K562 (cell line): ENCODE measurements around the gene ACP6.

Experiments
- CTCF ChIP-seq, 3 experiments: IDR thresholded peaks in 2 of 3; conservative IDR thresholded peaks in 1 of 3; 2 replicates each; pipeline ENCODE4 v1.5.1; 2011 to 2012; ENCODE audit warnings: low read length in 3 of 3, mild to moderate bottlenecking in 3 of 3, control low read depth in 2 of 3, improper control_type of control experiment in 1 of 3, inconsistent platforms in 1 of 3, low read depth in 1 of 3, mixed read lengths in 1 of 3, moderate library complexity in 1 of 3; ENCODE audit not compliant: insufficient read depth in 2 of 3
- ELF4 ChIP-seq: fragments of 450-650 bp; formaldehyde crosslinking; IDR thresholded peaks from 2 replicates; pipeline ENCODE4 v1.4.0; 2022; ENCODE audit warnings: missing genetic modification characterization
- EZH2 ChIP-seq: IDR thresholded peaks from 2 replicates; pipeline ENCODE4 v1.6.1; 2012; ENCODE audit warnings: low read depth, mild to moderate bottlenecking, inconsistent platforms, low read length, borderline replicate concordance
- POLR2A ChIP-seq: fragments of 450-650 bp; conservative IDR thresholded peaks from 2 replicates; pipeline ENCODE4 v1.6.1; 2016
- SRSF1 ChIP-seq: fragments of 200-400 bp; formaldehyde crosslinking; IDR thresholded peaks from 2 replicates; pipeline ENCODE4 v1.6.1; 2017; ENCODE audit warnings: mild to moderate bottlenecking, low read depth, low read length, moderate library complexity
- TAF1 ChIP-seq: IDR thresholded peaks from 2 replicates; pipeline ENCODE4 v1.6.1; 2011; ENCODE audit warnings: mild to moderate bottlenecking, low read length, moderate library complexity; ENCODE audit not compliant: insufficient read depth, control insufficient read depth, severe bottlenecking; ENCODE audit errors: extremely low read depth
- TEAD2 ChIP-seq: fragments of 450-650 bp; IDR thresholded peaks from 2 replicates; pipeline ENCODE4 v1.6.1; 2016; ENCODE audit warnings: missing genetic modification characterization, control low read depth, missing compliant biosample characterization
- ZNF561 ChIP-seq: fragments of 450-650 bp; formaldehyde crosslinking; conservative IDR thresholded peaks from 2 replicates; pipeline ENCODE4 v1.4.0; 2020; ENCODE audit warnings: mild to moderate bottlenecking, moderate library complexity
- TF ChIP-seq, protein P1 (sequence below): sonication (generic); formaldehyde crosslinking; IDR thresholded peaks from 2 replicates; pipeline ENCODE4 v1.8.0; 2022; ENCODE audit warnings: mild to moderate bottlenecking, missing genetic modification reagents
- TF ChIP-seq, protein P2 (sequence below): fragments of 150-350 bp; IDR thresholded peaks from 2 replicates; pipeline ENCODE4 v1.6.1; 2014; ENCODE audit warnings: low read depth, mild to moderate bottlenecking, low read length, borderline replicate concordance

- TF ChIP-seq, protein P1, sequence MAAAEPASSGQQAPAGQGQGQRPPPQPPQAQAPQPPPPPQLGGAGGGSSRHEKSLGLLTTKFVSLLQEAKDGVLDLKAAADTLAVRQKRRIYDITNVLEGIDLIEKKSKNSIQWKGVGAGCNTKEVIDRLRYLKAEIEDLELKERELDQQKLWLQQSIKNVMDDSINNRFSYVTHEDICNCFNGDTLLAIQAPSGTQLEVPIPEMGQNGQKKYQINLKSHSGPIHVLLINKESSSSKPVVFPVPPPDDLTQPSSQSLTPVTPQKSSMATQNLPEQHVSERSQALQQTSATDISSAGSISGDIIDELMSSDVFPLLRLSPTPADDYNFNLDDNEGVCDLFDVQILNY: no peak
- TF ChIP-seq EZH2 (no peak), CTCF (IDR thresholded peaks at IDR 0.05 in 2 of 3, conservative IDR thresholded peaks at IDR 0.05 in 1 of 3; ENCODE audit: insufficient read depth in 2 of 3, low read depth in 1 of 3, low read length in 3 of 3) (no peak), TEAD2 (tag) (no peak), ZNF561 (CRISPR knock-in tag) (no peak), POLR2A (no peak), TAF1 (no peak), SRSF1 (no peak), ELF4 (CRISPR knock-in tag) (no peak)
- TF ChIP-seq, protein P2, sequence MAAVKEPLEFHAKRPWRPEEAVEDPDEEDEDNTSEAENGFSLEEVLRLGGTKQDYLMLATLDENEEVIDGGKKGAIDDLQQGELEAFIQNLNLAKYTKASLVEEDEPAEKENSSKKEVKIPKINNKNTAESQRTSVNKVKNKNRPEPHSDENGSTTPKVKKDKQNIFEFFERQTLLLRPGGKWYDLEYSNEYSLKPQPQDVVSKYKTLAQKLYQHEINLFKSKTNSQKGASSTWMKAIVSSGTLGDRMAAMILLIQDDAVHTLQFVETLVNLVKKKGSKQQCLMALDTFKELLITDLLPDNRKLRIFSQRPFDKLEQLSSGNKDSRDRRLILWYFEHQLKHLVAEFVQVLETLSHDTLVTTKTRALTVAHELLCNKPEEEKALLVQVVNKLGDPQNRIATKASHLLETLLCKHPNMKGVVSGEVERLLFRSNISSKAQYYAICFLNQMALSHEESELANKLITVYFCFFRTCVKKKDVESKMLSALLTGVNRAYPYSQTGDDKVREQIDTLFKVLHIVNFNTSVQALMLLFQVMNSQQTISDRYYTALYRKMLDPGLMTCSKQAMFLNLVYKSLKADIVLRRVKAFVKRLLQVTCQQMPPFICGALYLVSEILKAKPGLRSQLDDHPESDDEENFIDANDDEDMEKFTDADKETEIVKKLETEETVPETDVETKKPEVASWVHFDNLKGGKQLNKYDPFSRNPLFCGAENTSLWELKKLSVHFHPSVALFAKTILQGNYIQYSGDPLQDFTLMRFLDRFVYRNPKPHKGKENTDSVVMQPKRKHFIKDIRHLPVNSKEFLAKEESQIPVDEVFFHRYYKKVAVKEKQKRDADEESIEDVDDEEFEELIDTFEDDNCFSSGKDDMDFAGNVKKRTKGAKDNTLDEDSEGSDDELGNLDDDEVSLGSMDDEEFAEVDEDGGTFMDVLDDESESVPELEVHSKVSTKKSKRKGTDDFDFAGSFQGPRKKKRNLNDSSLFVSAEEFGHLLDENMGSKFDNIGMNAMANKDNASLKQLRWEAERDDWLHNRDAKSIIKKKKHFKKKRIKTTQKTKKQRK: no peak
These were observed 48.8 kb upstream of the ACP6 start for GRCh38 chr1:147719029-147719698.
